22Rv1 (cell line): ENCODE measurements around the gene GABRG3.

Experiments
- H3K27ac ChIP-seq: fragments of 450-650 bp; 2 replicates; pipeline ENCODE4 v1.5.1; 2017
- CTCF ChIP-seq: fragments of 450-650 bp; IDR thresholded peaks from 2 replicates; pipeline ENCODE4 v1.5.1; 2017; ENCODE audit warnings: mild to moderate bottlenecking
- ZFX ChIP-seq: fragments of 450-650 bp; IDR thresholded peaks from 2 replicates; pipeline ENCODE4 v1.6.1; 2017; ENCODE audit warnings: antibody characterized with exemption, borderline replicate concordance

Gene GABRG3

GRCh38 chr15:27545494-27546255 is 574.7 kb downstream of the GABRG3 start:
- no peak for TF ChIP-seq CTCF
- no peak for TF ChIP-seq ZFX
- H3K27ac ChIP-seq: no peak overlapping the region

GRCh38 chr15:27549746-27550145 is 578.8 kb downstream of the GABRG3 start:
- TF ChIP-seq ZFX (no peak), CTCF (no peak)
- H3K27ac ChIP-seq: no peak overlapping the region

GRCh38 chr15:27550635-27551034 is 579.7 kb downstream of the GABRG3 start:
- no peak overlapping the region for H3K27ac ChIP-seq
- TF ChIP-seq CTCF: no peak
- TF ChIP-seq ZFX: no peak

- TF ChIP-seq CTCF: no peak
- no peak for TF ChIP-seq ZFX
- H3K27ac ChIP-seq: no peak overlapping the region
These were observed 590.8 kb downstream of the GABRG3 start for GRCh38 chr15:27561816-27562215.

GRCh38 chr15:27563765-27564370 is 592.9 kb downstream of the GABRG3 start:
- TF ChIP-seq ZFX: no peak
- TF ChIP-seq CTCF: no peak
- H3K27ac ChIP-seq: no peak overlapping the region

GRCh38 chr15:27564656-27565055 is 593.7 kb downstream of the GABRG3 start:
- TF ChIP-seq CTCF: no peak
- no peak for TF ChIP-seq ZFX
- no peak overlapping the region for H3K27ac ChIP-seq

GRCh38 chr15:27570746-27571145 is 599.8 kb downstream of the GABRG3 start:
- no peak for TF ChIP-seq CTCF
- TF ChIP-seq ZFX: no peak
- no peak overlapping the region for H3K27ac ChIP-seq
